ENCODE data around the gene PTPRN2.
A peak's percentile ranks its signal among the peaks of the same experiment; 100 is the strongest.
"Not testable (repeated sequence)": the region's sequence is repeated elsewhere in the genome, so short reads cannot be mapped to it uniquely, and the experiment has no call there.

The PTPRN2 gene

DNA sequence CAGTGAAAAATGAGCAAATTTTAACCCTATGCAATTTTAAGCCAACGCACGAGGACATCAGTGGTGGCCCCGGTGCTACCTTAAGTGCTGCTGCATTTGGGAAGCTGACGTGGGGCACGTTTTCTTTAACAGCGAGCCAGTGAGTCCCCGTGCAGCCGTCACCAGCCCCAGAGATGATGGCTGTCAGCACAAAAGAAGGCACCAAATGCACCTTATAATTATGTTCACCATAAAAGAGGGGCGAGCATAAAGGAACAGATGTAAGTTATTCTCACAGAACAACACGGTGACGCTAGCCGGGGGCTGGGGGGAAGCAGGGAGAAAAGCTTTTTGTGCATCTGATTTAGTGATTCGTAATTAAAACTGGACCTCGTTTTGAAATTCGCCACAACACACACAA lies 990.7 kb downstream of the PTPRN2 start:
- DNase-seq (ENCODE audit: low read depth in 2 of 2): no peak

DNA sequence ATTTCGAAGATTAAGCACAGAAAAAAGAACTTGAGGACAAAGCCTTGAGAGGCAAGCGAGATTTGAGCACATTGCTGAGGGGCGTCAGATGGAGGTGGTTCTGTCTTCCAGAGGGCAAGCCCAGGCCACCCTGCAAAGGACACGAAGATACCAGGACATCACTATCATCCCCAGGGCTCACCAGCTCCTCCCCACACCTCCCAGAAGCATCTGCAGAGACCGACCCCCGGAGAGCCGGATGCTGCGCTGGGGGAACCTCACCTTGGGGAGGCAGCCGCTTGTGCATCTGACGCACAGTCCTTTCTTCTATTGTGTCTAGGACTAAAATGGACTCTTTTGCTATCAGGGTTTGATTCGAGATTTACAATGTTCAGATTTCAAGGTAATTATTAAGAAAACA lies 991.2 kb downstream of the PTPRN2 start:
- no peak for DNase-seq (ENCODE audit: low read depth in 2 of 2)

DNA sequence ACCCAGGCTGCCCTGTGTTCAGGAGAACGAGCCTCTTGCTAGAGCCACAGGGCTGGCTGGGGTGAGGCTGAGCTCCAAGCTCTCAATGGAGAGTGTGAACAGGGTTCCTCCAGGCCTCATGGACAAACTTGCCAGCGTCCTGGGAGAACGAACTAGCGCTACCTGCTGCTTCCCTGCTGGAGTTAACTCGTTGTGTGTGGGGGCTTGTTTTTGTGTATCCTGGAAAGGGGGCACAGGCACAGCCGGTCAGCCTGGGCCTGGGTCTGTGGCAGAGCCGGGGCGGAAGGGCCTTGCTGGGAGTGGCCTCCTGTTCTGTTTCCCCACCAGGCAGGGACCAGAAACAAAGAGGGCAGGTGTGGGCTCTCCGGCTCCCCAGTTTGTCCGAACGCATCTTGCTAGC lies 991.6 kb downstream of the PTPRN2 start:
- DNase-seq (ENCODE audit: low read depth in 2 of 2): no peak

DNA sequence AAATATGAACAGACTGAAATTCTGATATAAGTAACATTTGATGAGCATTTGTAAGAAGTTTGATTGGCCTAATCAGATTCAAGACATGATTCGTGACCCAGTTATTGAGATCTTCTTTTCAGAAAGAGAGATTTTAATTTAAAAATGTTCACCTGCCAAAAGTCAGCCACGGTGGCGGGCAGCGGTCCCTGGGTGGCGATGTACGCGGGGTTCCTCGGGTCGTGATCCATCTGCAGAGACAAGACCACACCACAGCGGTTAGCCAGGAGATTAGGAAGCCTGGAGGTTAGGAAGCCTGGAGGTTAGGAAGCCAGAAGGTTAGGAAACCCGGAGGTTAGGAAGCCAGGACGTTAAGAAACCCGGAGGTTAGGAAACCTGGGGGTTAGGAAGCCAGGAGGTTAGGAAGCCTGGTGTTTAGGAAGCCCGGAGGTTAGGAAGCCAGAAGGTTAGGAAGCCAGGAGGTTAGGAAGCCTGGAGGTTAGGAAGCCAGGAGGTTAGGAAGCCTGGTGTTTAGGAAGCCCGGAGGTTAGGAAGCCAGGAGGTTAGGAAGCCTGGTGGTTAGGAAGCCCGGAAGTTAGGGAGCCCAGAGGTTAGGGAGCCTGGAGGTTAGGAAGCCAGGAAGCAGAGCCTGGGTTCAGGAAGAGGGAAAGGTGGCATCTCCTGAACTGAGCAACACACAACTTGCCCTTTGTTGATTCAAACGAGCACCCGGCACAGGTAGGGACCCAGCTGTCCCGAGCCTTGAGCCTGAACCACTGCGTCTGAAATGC lies 992.4 kb downstream of the PTPRN2 start:
- no peak for DNase-seq (ENCODE audit: low read depth in 2 of 2)

DNA sequence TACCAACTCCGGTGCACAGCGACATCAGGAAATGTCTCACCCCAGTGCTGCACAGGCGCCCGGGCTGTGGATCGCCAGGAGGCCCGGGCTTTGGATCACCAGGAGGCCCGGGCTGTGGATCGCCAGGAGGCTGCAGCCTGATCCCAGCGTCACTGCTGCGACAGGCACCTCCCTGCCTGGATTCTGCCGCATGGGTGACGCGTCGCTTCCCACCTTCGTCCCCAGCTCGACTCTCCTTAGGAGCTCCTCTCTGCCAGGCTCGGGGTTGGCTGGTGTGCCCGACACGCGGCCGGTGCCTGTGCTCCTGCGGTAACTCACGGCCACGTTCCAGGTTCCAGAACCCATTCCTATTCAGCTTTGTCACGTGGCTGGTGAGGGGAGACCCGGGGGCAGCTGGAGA lies 993.3 kb downstream of the PTPRN2 start:
- no peak for DNase-seq (ENCODE audit: low read depth in 2 of 2)

DNA sequence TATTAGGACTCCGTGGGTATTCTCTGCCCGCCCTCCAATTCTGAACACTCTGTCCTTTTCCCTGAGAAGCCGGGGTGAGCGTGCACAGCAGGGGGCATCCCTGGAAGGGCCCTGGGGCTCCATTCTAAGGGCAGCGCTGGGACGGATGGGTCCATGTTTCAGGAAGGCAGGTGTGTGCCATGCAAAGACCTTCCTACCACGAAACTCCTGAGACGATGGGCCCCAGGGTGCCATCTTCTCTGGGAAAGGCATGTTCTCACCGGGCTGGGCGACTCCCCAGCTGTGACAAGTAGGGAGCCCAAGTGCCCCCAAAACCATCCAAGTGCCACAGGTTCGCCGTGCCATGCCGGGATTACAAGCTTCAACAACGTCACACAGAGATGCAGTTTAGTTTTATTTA lies 994.1 kb downstream of the PTPRN2 start:
- no peak for DNase-seq (ENCODE audit: low read depth in 2 of 2)

DNA sequence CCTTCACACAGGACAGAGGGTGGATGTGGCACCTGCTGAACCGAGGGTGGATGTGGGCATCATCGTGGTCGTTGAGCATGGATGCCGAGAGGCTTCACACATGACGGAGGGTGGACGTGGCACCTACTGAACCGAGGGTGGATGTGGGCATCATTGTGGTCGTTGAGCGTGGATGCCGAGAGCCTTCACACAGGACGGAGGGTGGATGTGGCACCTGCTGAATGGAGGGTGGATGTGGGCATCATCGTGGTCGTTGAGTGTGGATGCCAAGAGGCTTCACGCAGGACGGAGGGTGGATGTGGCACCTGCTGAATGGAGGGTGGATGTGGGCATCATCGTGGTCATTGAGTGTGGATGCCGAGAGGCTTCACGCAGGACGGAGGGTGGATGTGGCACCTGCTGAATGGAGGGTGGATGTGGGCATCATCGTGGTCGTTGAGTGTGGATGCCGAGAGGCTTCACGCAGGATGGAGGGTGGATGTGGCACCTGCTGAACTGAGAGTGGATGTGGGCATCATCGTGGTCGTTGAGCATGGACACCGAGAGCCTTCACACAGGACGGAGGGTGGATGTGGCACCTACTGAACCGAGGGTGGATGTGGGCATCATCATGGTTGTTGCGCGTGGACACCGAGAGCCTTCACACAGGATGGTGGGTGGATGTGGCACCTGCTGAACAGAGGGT lies 994.8 kb downstream of the PTPRN2 start:
- DNase-seq (ENCODE audit: low read depth in 2 of 2): not testable (repeated sequence)

DNA sequence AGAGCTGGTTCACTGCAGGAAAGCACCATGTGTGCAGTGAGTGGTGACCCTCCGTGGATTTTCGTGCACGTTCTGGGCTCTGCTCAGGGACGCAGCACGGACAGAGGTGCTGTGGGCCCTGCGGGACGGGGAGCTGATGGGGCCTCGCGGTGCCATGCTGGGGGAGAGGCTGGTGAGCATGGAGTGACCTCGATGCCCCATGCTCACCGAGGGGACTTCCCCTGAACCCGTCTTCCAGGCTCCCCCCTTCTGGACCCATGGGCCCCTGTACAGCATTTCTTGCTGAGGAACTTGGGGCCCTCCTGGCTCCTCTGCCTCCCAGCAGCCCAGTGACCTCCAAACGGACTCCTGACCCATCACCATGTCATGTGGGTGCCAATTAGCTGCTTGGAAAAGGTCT lies 997.1 kb downstream of the PTPRN2 start:
- DNase-seq (ENCODE audit: low read depth in 2 of 2): no peak

DNA sequence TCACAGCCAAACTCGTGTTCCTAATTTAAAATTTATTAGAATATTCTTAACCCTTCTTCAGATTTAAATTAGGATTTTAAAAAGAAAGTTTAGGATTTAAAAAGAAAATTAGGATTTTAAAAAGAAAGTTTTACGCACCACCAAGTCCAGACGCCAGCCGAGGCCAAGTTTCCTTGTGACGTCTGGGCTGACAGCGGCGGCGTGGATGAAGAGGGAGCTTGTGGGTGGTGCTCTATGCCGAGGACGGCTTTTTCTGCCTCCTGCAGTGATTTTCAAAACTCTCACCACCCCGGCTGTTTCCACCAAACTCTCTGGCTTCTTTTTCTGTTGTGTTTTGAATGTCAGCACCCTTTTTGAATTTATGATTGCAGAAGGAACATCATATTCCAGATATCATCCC lies 997.9 kb downstream of the PTPRN2 start:
- no peak for DNase-seq (ENCODE audit: low read depth in 2 of 2)

DNA sequence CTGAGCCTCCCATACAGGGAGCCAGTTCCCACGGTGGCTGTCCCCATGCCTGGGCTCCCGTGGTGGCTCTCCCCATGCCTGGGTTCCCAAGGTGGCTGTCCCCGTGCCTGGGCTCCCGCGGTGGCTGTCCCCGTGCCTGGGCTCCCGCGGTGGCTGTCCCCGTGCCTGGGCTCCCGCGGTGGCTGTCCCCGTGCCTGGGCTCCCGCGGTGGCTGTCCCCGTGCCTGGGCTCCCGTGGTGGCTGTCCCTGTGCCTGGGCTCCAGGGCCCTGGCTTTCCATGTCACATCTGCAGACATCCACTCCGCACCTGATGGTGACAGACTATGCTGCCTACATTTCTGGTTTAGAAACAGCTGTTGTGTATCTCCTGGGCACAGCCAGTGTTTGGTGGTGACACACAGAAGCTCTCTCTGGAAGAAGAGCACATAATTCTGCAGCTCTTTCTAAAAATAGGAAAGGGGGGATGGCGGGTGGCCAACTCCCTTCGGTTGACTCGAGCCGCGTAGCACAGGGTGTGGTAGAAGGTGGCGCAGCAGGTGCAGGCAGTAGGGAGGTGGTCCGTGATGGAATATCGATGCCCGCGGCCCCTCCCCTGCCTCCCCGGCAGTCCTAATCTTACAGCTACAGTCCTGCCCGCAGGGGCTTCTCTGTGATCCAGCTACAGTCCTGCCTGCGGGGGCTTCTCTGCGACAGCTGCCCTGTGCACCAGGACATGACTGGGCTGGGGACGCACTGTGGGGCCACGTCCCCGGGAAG lies 999.6 kb downstream of the PTPRN2 start:
- DNase-seq (ENCODE audit: low read depth in 2 of 2): no peak

DNA sequence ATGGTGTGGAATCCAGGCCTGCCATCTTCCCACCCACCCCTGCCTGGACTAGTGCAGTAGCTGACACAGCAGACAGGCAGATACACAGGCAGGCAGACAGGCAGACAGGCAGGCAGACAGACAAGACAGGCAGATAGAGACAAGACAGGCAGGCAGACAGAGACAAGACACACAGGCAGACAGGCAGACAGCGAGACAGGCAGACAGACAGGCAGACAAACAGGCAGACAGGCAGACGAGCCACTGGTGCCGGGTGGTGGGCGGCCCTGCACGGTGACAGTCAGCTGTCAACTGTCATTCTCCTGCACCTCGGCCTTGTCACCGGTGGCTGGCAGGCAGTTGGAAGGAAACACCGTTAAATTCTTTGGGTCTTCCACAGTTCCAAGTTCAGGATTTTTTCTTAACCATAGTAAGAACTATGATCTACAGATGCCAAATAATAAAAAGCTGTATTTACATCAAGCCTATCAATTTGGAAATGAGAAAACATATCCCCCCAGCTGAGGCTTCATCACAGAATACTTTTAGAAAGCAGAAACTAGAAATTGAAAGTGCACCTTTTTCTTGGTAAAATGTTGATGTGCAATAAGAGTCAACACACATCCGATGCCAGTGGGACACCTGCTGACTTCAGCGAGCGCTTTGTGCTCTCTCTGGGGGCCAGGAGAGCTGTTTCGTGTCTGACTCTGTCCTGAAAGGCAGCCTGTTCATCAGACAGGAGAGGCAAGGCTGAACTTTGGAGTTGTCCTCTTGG lies 1000.4 kb downstream of the PTPRN2 start:
- no peak for DNase-seq (ENCODE audit: low read depth in 2 of 2)

DNA sequence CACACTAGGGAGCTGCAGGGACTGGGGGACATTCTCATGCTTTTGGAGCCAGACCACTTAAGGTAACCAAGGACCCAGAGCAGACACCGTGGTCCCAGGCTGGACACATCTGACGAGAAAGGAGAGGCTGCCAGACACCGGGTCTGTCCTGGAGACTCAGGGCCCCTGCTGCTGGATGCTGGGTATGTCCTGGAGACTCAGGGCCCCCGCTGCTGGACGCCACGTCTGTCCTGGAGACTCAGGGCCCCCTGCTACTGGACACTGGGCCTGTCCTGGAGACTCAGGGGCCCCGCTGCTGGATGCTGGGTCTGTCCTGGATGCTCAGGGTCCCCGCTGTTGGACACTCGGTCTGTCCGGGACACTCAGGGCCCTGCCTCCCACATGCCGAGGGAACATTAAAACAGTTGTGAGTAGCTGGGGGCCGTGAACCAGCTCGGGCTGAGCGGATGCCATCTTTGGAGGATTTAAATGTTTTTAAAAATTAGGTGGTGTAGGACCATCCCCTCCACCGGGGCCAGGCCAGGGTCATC lies 1001.1 kb downstream of the PTPRN2 start:
- no peak for DNase-seq (ENCODE audit: low read depth in 2 of 2)

DNA sequence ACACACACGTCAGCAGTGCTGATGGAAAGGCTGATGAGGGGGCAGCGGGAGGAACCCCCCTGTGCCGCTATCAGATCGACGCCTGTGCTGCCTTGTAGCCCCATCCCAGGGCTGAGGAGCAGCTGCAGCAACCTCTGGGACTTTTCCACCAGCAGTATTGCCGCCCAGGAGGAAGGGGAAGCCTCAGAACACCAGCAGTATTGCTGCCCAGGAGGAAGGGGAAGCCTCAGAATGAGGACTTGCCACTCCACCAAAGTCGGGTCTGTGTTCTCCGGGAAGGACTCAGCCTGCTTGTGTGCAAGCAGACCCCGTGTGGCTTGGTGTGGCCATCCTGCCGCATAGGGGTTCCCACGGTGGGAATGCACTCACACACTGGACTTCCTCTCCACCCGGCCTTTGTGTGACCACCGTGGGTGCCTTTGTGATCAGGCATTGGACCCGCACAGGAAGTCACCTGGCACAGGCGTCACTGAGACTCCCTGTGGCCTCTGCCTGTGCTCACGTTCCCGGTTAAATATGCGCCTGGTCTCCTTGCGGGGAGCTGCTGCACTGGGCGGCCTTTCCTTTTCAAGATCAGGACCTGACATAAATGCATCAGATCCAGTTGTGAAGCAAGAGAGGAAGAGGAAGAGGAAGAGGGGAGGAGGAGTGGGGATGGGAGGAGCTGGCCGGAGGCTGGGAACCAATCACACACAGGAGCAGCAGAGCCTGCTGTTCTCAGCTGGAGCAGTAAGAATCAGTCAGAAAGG lies 1002.3 kb downstream of the PTPRN2 start:
- no peak for DNase-seq (ENCODE audit: low read depth in 2 of 2)

DNA sequence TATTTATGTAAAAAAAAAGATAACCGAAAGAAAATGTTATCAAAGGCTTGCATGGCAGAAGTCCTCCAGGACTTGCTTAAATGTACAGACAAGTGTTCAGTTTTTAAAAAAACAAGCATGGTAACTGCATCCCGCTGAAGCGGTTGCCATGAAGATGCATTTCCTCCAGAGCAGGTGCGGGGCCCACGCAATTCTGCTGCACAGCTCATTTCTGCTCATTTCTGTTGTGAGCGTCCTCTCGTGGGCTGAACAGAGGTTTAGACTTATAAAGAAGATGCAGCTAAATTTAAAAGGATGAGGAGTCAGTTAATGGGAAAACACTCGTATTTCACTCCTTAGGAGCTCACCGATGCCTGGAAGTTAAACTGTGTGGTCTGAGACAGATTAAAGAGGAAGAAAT lies 1003.2 kb downstream of the PTPRN2 start:
- no peak for DNase-seq (ENCODE audit: low read depth in 2 of 2)

DNA sequence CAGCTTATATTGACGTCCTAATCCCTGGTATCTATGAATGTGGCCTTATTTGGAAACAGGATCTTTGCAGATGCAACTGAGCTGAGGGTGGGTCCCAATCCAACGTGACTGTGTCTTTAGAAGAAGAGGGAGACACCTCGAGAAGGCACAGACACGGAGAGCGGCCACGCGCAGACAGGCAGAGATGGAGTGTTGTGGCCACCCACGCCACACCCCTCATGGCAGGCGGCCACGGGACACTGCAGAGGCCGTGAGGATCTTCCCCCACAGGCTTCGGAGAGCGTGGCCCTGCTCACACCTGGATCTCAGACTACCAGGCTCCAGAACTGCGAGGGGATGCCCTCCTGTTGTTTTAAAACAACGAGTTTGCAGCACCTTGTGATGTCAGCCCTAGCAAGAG lies 1005.9 kb downstream of the PTPRN2 start:
- no peak for DNase-seq (ENCODE audit: low read depth in 2 of 2)

DNA sequence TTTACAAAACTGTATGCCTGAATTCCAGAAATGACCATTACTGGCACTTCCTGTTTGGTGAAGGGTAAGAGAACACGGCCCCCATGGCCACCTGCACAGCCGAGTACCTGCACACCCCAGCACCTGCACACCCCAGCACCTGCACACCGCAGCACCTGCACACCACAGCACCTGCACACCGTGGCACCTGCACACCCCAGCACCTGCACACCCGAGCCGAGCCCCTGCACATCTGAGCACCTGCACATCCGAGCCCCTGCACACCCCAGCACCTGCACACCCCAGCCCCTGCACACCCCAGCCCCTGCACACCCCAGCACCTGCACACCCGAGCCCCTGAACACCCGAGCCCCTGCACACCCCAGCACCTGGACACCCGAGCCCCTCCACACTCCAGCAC lies 1007.3 kb downstream of the PTPRN2 start:
- DNase-seq (ENCODE audit: low read depth in 2 of 2): no peak

DNA sequence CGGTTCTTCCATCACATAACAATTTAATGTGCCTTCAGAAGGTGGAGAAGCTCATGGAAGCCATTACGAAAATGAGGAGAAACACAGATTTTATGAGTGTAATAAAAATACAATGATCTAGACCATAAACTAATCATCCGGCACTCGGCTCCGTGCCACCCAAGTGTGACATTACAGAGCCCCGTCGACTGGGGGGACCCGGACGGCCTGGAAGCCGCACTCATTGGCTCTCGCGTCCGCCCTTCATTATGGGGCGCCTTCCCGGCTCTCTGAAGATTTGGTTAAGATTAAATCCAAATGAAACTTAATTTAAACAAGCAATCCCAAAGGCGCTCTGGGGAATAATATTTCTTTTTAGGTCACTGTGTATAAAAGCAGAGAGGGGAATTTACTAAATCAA lies 1008.2 kb downstream of the PTPRN2 start:
- DNase-seq (ENCODE audit: low read depth in 2 of 2): no peak

DNA sequence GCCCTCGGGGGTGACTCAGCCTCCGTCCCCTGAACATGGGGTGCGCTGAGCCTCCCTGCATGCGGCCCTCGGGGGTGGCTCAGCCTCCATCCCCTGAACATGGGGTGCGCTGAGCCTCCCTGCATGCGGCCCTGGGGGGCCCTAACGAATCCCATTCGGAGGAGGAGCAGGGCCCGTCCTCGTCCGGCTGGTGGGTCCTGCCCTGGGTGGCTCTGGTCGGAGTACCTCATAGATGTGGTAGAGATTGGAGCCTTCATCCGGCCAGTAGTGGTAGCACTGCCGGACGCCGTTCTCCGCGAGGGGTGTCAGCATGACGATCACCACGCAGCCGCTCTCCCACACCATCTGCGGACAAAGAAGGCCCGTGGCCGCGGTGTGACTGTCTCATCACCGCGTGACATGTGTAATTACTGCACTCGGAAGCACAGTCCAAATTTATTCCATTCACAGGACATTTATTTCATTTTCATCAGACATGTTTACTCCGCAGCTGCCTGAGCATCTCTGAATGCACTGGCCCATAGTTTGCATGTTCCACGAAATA lies 1009.8 kb downstream of the PTPRN2 start:
- DNase-seq (ENCODE audit: low read depth in 2 of 2): no peak

DNA sequence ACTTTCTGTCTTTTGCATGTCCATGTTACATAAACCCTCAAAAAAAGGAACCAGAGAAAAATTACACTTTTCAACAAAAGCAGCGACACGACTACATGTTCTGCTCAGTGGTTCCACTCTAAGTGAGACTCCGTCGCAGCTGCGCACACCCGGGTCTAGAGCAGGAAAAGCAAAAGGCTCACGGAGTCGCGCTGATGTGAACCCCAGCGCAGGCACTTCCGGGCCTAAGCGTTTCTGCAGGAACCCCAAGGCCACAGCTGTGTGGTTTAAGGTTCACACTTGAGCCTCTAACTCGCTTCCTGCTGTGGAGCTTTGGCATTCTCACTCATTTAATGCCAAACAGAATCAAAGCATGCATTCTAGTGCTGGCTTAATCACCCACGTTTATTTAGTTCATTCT lies 1010.6 kb downstream of the PTPRN2 start:
- DNase-seq (ENCODE audit: low read depth in 2 of 2): no peak

DNA sequence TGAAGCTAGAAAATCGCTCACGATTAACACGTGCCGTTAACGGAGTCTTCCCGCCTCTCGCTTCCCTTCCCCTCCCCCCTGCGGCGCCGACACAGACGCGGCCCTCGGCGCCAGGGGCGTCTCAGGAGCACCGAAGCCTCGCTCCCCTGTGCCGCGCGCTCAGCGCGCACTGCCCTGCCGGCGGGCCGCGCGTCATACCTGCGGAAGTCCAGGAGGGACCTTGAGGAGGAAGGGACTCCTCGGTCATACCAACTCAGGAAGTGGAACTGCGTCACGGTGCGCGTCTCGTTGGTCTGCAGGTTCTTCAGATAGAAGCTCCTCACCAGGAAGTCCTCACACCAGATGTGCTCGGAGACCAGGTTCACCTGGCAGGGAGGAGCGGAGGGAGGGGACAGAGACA lies 1011.2 kb downstream of the PTPRN2 start:
- DNase-seq (ENCODE audit: low read depth in 2 of 2): peak; percentile 18 to 42

DNA sequence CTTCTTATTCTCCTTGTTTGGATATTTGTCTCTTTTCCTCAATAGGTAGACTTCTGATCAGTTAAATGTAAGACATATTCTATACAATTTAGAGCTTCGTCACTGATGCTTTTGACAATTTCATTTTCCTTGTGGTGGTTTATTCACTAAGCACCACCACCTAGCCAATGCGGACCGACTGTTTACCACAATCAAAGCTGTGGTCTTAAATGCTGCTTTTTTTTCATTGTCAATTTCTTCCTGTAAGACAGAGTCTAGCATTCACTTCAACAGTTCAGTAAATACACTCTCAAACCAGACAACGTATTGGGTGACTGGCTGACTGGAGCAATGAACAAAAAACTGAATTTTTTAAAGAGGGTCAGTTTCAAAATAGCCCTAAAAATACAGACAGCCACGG lies 1011.8 kb downstream of the PTPRN2 start:
- DNase-seq (ENCODE audit: low read depth in 2 of 2): no peak

All from activated CD4-positive, alpha-beta T cell treated with anti-CD3 and anti-CD28 coated beads for 24 hours (primary cell).